BLaER1 (cell line): ENCODE data around the gene UGT1A10.

Experiments used
- H3K27ac ChIP-seq: shearing (Covaris generic); formaldehyde crosslinking; 2 replicates; pipeline ENCODE4 v1.8.1; 2022
- H3K27me3 ChIP-seq: shearing (Covaris generic); formaldehyde crosslinking; 2 replicates; pipeline ENCODE4 v1.8.1; 2022
- H3K36me3 ChIP-seq: shearing (Covaris generic); formaldehyde crosslinking; 2 replicates; pipeline ENCODE4 v1.8.1; 2022
- H3K4me1 ChIP-seq: shearing (Covaris generic); formaldehyde crosslinking; 2 replicates; pipeline ENCODE4 v1.8.1; 2022
- H3K4me2 ChIP-seq: shearing (Covaris generic); formaldehyde crosslinking; 2 replicates; pipeline ENCODE4 v1.8.1; 2022
- H3K4me3 ChIP-seq: shearing (Covaris generic); formaldehyde crosslinking; 2 replicates; pipeline ENCODE4 v1.8.1; 2022
- H3K9ac ChIP-seq: shearing (Covaris generic); formaldehyde crosslinking; 2 replicates; pipeline ENCODE4 v1.8.1; 2022
- H3K9me3 ChIP-seq: shearing (Covaris generic); formaldehyde crosslinking; 2 replicates; pipeline ENCODE4 v1.8.1; 2022
- H4K20me1 ChIP-seq: shearing (Covaris generic); formaldehyde crosslinking; 2 replicates; pipeline ENCODE4 v1.8.1; 2022
- Cebpa-rat ChIP-seq: shearing (Covaris generic); IDR thresholded peaks from 2 replicates; pipeline ENCODE4 v1.8.1; 2022

The UGT1A10 gene

DNA sequence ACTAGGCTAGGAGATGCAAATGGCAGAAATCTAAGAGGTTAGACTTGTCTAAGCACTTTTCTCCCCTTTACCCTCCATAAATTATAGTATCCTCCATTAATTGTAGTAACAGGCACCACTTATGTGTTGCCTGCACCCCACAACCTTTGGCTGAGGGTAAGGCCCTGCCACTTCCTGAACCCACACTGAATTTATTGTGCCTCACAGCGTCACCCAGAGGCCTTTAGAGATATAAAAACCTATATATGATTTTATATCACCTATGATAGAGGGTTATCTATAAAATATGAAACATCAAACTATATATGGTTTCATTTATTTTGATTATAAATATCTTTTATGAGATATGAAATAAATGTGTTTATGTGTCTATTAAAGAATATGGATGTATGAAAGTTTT lies 38.1 kb downstream of the UGT1A10 start:
- no peaks in the 10 kb centered on the region for H4K20me1 ChIP-seq
- no peaks in the 10 kb centered on the region for H3K27me3 ChIP-seq
- H3K4me3 ChIP-seq: no peak overlapping the region
- H3K27ac ChIP-seq: no peak overlapping the region
- H3K36me3 ChIP-seq: no peaks in the 10 kb centered on the region
- no peaks in the 10 kb centered on the region for H3K4me1 ChIP-seq
- no peaks in the 10 kb centered on the region for H3K9me3 ChIP-seq
- H3K9ac ChIP-seq: no peak overlapping the region
- no peak for TF ChIP-seq Cebpa-rat
- no peak overlapping the region for H3K4me2 ChIP-seq

DNA sequence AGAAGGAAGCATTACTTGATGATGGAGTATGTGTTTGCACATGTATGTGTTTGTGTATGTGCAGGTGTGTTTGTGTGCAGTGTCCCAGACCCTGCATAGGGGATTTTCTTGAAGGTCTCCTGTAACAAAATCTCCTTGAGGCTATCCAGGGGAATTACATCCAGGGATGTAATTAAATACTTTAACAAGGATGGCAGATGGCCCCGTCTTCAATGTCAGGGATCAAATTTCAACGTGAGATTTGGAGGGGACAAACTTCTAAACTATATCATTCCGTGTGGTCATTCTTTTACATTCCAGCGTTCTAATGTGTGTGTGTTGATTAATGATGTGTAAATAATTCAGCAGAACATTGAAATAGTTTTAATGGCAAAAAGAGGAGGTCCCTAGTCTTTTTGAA lies 38.7 kb downstream of the UGT1A10 start:
- no peak for TF ChIP-seq Cebpa-rat
- no peak overlapping the region for H3K4me2 ChIP-seq
- no peak overlapping the region for H3K9ac ChIP-seq
- H3K27me3 ChIP-seq: no peaks in the 10 kb centered on the region
- H3K4me1 ChIP-seq: no peaks in the 10 kb centered on the region
- no peak overlapping the region for H3K4me3 ChIP-seq
- no peaks in the 10 kb centered on the region for H3K36me3 ChIP-seq
- no peaks in the 10 kb centered on the region for H4K20me1 ChIP-seq
- no peaks in the 10 kb centered on the region for H3K9me3 ChIP-seq
- no peak overlapping the region for H3K27ac ChIP-seq

DNA sequence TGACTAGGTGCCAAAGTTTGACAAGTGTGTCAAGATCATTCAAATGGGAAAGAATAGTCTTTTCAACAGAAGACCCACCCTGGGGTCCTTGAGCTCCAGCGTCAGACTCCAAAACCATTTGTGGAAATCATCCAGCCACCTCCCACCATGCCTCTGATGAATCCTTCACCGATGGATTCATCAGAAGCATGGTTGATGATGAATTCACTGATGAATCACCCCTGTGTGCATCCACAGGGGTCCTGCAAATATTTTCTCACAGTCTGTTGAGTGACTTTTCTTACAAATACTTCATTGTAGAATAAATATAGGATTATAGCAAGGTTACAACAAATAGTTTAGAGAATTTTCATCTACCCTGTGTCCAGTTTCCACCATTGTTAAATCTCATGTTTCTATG lies 39.8 kb downstream of the UGT1A10 start:
- Histone ChIP-seq H4K20me1 (no peaks in the 10 kb centered on the region), H3K9me3 (no peaks in the 10 kb centered on the region), H3K27me3 (no peaks in the 10 kb centered on the region), H3K4me2 (no peak overlapping the region), H3K36me3 (no peaks in the 10 kb centered on the region), H3K27ac (no peak overlapping the region), H3K4me1 (no peaks in the 10 kb centered on the region), H3K4me3 (no peak overlapping the region), H3K9ac (no peak overlapping the region)
- TF ChIP-seq Cebpa-rat: no peak

DNA sequence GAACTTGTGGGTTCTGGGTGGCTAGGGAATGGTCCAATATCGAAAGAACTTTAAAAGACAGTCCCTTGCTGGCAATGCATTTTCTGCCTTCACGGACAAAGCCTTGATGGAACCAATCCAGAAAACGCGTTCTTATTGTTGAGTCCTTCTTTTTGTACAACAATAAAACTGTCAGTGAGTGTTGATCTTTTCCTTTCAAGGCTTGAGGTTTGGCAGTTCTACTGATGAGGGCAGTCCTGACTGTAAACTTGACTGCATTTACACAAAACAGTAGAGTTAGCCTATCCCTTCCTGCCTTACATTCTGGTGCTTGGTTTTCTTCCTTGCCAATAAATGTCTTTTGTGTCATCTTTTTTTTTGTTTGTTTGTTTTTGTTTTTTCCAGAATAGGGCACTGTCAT lies 42.9 kb downstream of the UGT1A10 start:
- Histone ChIP-seq H3K36me3 (no peaks in the 10 kb centered on the region), H3K9me3 (no peaks in the 10 kb centered on the region), H3K9ac (no peak overlapping the region), H3K27me3 (no peaks in the 10 kb centered on the region), H3K27ac (no peak overlapping the region), H3K4me3 (no peak overlapping the region), H3K4me2 (no peak overlapping the region), H4K20me1 (no peaks in the 10 kb centered on the region), H3K4me1 (peaks cover 13% of the 10 kb centered on the region)
- TF ChIP-seq Cebpa-rat: no peak

DNA sequence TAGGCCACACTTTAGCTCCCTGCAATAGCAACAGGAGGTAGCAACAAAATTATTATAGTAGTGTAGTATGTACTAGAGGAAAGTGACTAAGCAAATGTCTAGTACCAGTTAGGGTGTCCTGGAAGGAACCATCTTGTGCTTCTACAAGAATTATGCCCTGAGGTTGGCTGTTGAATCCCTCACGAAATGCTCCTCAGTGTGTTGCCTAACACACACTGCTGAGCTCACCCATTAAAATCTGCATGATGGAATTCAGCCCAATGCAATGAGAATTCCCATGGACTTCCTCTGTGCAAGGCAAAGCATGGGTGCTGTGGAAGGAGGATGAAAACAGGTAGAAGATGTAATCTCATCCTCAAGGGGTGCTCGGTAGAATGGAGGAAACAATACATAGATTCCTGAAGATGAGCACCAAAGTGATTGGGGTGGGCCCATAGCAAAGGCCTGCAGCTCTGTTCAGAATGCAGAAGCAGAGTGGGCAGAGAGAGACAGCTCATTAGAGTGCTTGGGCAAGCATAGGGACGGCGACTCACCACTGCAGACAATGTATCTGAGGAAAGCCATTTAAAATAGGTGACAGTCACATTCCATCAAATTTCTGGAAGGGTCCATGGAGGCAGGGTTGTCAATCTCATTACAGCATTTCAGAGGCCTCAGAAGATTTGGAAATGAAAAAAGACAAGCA lies 44.3 kb downstream of the UGT1A10 start:
- H3K9me3 ChIP-seq: no peaks in the 10 kb centered on the region

DNA sequence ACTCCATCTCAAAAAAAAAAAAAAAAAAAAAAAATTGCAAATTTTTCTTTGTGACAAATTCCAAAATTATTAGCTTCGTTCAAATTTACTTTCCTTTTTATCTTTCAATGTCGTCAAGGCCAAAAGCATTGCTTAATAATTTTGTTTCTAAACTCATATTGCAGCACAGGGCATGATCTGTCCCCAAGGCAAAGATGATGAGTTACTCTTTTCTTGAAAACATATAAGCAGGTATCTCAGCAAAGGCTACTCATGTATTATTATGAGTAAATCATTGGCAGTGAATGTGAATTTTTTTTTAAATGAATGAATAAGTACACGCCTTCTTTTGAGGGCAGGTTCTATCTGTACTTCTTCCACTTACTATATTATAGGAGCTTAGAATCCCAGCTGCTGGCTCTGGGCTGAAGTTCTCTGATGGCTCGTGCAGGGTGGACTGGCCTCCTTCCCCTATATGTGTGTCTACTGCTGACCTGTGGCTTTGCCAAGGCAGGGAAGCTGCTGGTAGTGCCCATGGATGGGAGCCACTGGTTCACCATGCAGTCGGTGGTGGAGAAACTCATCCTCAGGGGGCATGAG lies 45.4 kb downstream of the UGT1A10 start, which contains the start of gene UGT1A7:
Gene UGT1A7 (plus strand): TSS at position 381 of the 579 bp plus-strand sequence. CDS start 37 bp downstream, at position 418.
- Histone ChIP-seq H3K9me3 (no peaks in the 10 kb centered on the region), H3K27ac (no peak within 1 kb of the TSS), H3K4me3 (no peak within 1 kb of the TSS), H3K4me2 (peak within 1 kb of the TSS; percentile 42), H3K4me1 (peaks cover 13% of the 10 kb centered on the region), H4K20me1 (no peaks in the 10 kb centered on the region), H3K9ac (no peak within 1 kb of the TSS), H3K27me3 (no peaks in the 10 kb centered on the region), H3K36me3 (no peaks in the 10 kb centered on the region)
- TF ChIP-seq Cebpa-rat: no peak

More for the DNA sequence above, 44.3 kb downstream of the UGT1A10 start:
- Histone ChIP-seq H3K4me1 (peaks cover 13% of the 10 kb centered on the region), H3K36me3 (no peaks in the 10 kb centered on the region), H3K9ac (no peak overlapping the region), H3K4me2 (no peak overlapping the region), H4K20me1 (no peaks in the 10 kb centered on the region), H3K27me3 (no peaks in the 10 kb centered on the region), H3K27ac (no peak overlapping the region), H3K4me3 (no peak overlapping the region)
- no peak for TF ChIP-seq Cebpa-rat

DNA sequence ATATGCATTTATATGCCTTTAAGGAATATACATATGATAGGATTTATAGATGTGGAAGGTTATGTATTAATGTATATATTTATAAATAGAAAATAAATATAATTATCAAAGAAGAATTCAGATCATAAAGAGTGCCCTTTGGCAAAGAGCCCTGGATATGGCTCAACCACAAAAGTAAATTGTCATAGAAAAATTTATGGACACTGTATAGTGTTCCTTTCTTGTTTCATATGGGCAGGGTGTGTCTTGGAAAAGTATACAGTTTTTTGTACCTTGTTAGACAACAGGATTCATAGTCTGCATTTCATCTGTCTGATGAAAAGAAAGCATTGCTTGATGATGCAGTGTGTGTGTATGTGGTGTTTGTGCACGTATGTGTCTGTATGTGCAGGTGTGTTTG lies 48.4 kb downstream of the UGT1A10 start:
- Histone ChIP-seq H3K27me3 (no peaks in the 10 kb centered on the region), H3K4me2 (no peak overlapping the region), H4K20me1 (no peaks in the 10 kb centered on the region), H3K4me3 (no peak overlapping the region), H3K36me3 (no peaks in the 10 kb centered on the region), H3K4me1 (peaks cover 13% of the 10 kb centered on the region), H3K27ac (no peak overlapping the region), H3K9ac (no peak overlapping the region), H3K9me3 (no peaks in the 10 kb centered on the region)
- no peak for TF ChIP-seq Cebpa-rat

DNA sequence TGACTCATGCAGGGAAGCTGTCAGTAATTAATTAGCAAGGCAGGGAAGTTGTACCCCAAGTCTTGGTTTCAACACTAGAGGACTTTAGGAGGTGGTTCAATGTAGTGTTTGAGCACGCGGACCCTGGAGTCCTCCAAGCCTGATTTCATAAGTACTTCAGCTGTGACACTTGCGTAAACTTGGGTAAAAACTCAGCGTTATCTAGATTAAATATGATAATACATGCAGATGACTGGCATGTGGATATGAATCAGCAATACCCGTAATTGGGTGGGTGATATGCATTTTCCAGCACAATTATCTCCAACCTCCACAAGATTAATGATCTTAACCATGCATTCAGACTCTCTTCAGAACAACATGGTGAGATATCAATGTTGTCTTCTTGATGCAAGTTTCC lies 50.7 kb downstream of the UGT1A10 start:
- TF ChIP-seq Cebpa-rat: no peak
- no peaks in the 10 kb centered on the region for H3K9me3 ChIP-seq

DNA sequence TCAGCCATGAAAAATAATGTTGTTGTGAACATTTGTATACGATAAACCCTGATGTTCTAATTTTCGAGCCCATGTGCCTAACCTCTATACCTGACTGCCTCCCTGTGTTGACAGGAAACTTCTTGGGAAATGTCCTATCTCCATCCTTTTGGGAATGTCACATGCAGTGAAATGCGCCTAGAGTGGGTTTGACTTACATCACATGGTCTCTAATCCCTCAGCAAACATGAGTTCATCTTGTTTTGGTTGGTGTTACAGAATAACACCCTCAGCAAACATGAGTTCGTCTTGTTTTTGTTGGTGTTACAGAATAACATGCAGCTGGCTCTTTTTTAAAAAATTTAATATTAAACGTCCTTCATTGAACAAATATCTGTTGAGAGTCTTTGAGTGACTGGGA lies 52.1 kb downstream of the UGT1A10 start:
- no peak overlapping the region for H3K4me3 ChIP-seq
- no peak overlapping the region for H3K9ac ChIP-seq
- TF ChIP-seq Cebpa-rat: no peak
- H3K4me2 ChIP-seq: no peak overlapping the region
- peaks cover under 1% of the 10 kb centered on the region; the same call in 1 of the 2 replicates for H3K4me1 ChIP-seq
- no peaks in the 10 kb centered on the region for H4K20me1 ChIP-seq
- no peak overlapping the region for H3K27ac ChIP-seq
- H3K36me3 ChIP-seq: no peaks in the 10 kb centered on the region
- no peaks in the 10 kb centered on the region for H3K9me3 ChIP-seq
- no peaks in the 10 kb centered on the region for H3K27me3 ChIP-seq

More for the DNA sequence above, 50.7 kb downstream of the UGT1A10 start:
- Histone ChIP-seq H3K27ac (no peak overlapping the region), H3K9ac (no peak overlapping the region), H3K36me3 (no peaks in the 10 kb centered on the region), H3K27me3 (no peaks in the 10 kb centered on the region), H3K4me1 (peaks cover 13% of the 10 kb centered on the region), H4K20me1 (no peaks in the 10 kb centered on the region), H3K4me3 (no peak overlapping the region), H3K4me2 (no peak overlapping the region)

DNA sequence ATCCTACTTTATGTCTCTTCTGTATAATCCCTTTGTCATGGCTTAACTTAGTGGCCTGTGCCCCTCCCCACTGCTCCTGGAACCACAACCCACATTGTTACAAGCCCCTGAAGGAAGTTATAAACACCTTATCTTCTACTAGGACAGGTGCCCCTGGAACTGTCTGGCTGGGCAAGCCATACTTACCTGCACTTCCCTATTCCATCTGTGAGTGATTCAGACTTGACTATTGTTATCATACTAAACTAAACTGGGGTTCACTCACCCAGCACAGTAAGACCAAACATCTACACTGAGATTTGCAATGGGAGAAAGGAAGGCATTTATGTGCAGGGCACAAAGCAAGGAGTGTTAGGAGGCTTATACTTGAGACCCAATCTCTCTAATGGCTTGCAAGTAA lies 52.8 kb downstream of the UGT1A10 start:
- no peaks in the 10 kb centered on the region for H3K9me3 ChIP-seq
- no peak overlapping the region for H3K27ac ChIP-seq
- TF ChIP-seq Cebpa-rat: no peak
- no peak overlapping the region for H3K4me2 ChIP-seq
- H3K4me3 ChIP-seq: no peak overlapping the region
- H3K36me3 ChIP-seq: no peaks in the 10 kb centered on the region
- no peaks in the 10 kb centered on the region for H4K20me1 ChIP-seq
- no peaks in the 10 kb centered on the region for H3K27me3 ChIP-seq
- H3K4me1 ChIP-seq: no peaks in the 10 kb centered on the region
- H3K9ac ChIP-seq: no peak overlapping the region
